Vagina (tissue), 2 donors: ENCODE measurements around the gene ZNF799.

Experiments used
- CTCF ChIP-seq, 3 experiments: fragments of 450-650 bp in 2 of 3; fragments of 200-600 bp in 1 of 3; sonication (generic) in 1 of 3; IDR thresholded peaks; one replicate each; pipeline ENCODE4 v1.5.1; 2017 to 2019; ENCODE audit warnings: antibody characterized with exemption in 3 of 3, mild to moderate bottlenecking in 2 of 3, moderate library complexity in 2 of 3
- POLR2A ChIP-seq, 2 donors: fragments of 450-650 bp; IDR thresholded peaks; one replicate each; pipeline ENCODE4 v1.6.1; 2017; ENCODE audit warnings: antibody characterized with exemption in 2 of 2, mild to moderate bottlenecking in 2 of 2, moderate library complexity in 2 of 2

GRCh38 chr19:12380444-12380737 is 20.7 kb downstream of the ZNF799 start:
- TF ChIP-seq POLR2A (IDR thresholded peaks at IDR 0.05) (no peak), CTCF (IDR thresholded peaks at IDR 0.05) (no peak)
